OCI-LY1 (cell line): ENCODE data around the gene RBM38.
A peak's percentile ranks its signal among the peaks of the same experiment; 100 is the strongest.

Source experiments
- H2AFZ ChIP-seq: fragments of 200-600 bp; sonication (generic), shearing (Covaris generic); 2 replicates; pipeline ENCODE4 v1.6.0; 2014; ENCODE audit warnings: antibody characterized with exemption, mild to moderate bottlenecking, low read length
- H3F3A ChIP-seq: fragments of 200-600 bp; sonication (generic), shearing (Covaris generic); 2 replicates; pipeline ENCODE4 v1.6.0; 2014; ENCODE audit warnings: mild to moderate bottlenecking, antibody characterized with exemption, low read length, moderate library complexity; ENCODE audit not compliant: insufficient read depth
- H3K27ac ChIP-seq: fragments of 200-600 bp; sonication (generic); 2 replicates; pipeline ENCODE4 v1.5.1; 2014; ENCODE audit warnings: low read length, mixed run types, mild to moderate bottlenecking, low read depth; ENCODE audit not compliant: poor library complexity, severe bottlenecking
- H3K27me3 ChIP-seq: fragments of 200-600 bp; sonication (generic); 2 replicates; pipeline ENCODE4 v1.6.0; 2014; ENCODE audit warnings: antibody characterized with exemption, mild to moderate bottlenecking, low read length, moderate library complexity; ENCODE audit not compliant: insufficient read depth
- H3K36me3 ChIP-seq: fragments of 200-600 bp; sonication (generic); 2 replicates; pipeline ENCODE4 v1.6.1; 2014; ENCODE audit warnings: mild to moderate bottlenecking, antibody characterized with exemption, low read length, moderate library complexity, mixed read lengths; ENCODE audit not compliant: insufficient read depth
- H3K4me1 ChIP-seq: fragments of 200-600 bp; sonication (generic); 2 replicates; pipeline ENCODE4 v1.5.1; 2014; ENCODE audit warnings: mild to moderate bottlenecking, low read length, moderate library complexity; ENCODE audit not compliant: insufficient read depth, severe bottlenecking
- H3K4me2 ChIP-seq: fragments of 200-600 bp; sonication (generic), shearing (Covaris generic); 2 replicates; pipeline ENCODE4 v1.6.1; 2014; ENCODE audit warnings: low read length
- H3K4me3 ChIP-seq: fragments of 200-600 bp; sonication (generic); 2 replicates; pipeline ENCODE4 v1.5.1; 2014; ENCODE audit warnings: low read length, low read depth, mild to moderate bottlenecking, mixed read lengths; ENCODE audit not compliant: poor library complexity, severe bottlenecking
- H3K79me2 ChIP-seq: fragments of 200-600 bp; shearing (Covaris generic); 2 replicates; pipeline ENCODE4 v1.6.1; 2016; ENCODE audit warnings: mixed run types, low read length, mixed read lengths; ENCODE audit not compliant: insufficient read depth
- H3K9ac ChIP-seq: fragments of 200-600 bp; sonication (generic), shearing (Covaris generic); 2 replicates; pipeline ENCODE4 v1.6.1; 2014; ENCODE audit warnings: mild to moderate bottlenecking, low read length, mixed read lengths
- H3K9me2 ChIP-seq: fragments of 200-600 bp; sonication (generic), shearing (Covaris generic); 2 replicates; pipeline ENCODE4 v1.6.1; 2014; ENCODE audit warnings: low read depth, mild to moderate bottlenecking, low read length, mixed read lengths
- H3K9me3 ChIP-seq: fragments of 200-600 bp; shearing (Covaris generic); 2 replicates; pipeline ENCODE4 v1.6.1; 2014; ENCODE audit warnings: low read length, mixed read lengths
- H4K20me1 ChIP-seq: fragments of 200-600 bp; sonication (generic), shearing (Covaris generic); 2 replicates; pipeline ENCODE4 v1.6.0; 2016; ENCODE audit warnings: mild to moderate bottlenecking, low read length; ENCODE audit not compliant: insufficient read depth
- CTCF ChIP-seq: fragments of 200-600 bp; sonication (generic), shearing (Covaris generic); IDR thresholded peaks from 2 replicates; pipeline ENCODE4 v1.5.1; 2017; ENCODE audit warnings: mild to moderate bottlenecking, antibody characterized with exemption, low read length, moderate library complexity, mixed read lengths
- EZH2 ChIP-seq: fragments of 200-600 bp; sonication (generic), shearing (Covaris generic); IDR thresholded peaks from 2 replicates; pipeline ENCODE4 v1.8.0; 2017; ENCODE audit warnings: borderline replicate concordance, mixed run types, mild to moderate bottlenecking, antibody characterized with exemption, low read length, moderate library complexity, mixed read lengths

RBM38 gene

DNA sequence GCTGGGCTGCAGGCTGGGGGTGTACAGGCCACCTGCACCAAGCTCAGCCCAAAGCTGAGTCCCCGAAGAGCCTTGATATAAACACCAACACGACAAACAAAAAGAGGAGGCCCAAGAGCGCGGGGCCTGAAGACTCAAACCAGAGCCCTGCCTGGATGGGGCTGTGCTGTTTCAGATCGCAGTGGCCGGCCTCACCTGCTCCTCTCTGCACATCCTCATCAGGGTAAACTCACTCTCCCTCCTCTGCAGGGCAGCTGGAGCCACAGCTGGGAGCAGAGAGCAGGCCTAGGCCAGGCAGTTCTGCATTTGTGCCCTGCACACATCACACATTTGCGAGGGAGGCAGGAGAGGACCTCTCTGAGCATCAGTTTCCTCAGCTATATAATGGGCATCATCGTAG, 3.7 kb upstream of the RBM38 start:
- Histone ChIP-seq H3K9me3 (no peaks in the 10 kb centered on the region), H3K36me3 (peaks cover 6% of the 10 kb centered on the region), H3K4me2 (no peak overlapping the region), H4K20me1 (no peaks in the 10 kb centered on the region), H3K79me2 (peaks cover 6% of the 10 kb centered on the region), H3K27ac (peak overlapping the region; percentile 99), H3K9ac (no peak overlapping the region; the same call in 1 of the 2 replicates), H3K27me3 (no peaks in the 10 kb centered on the region), H3K4me3 (no peak overlapping the region), H3K9me2 (no peaks in the 10 kb centered on the region), H3F3A (peaks cover 9% of the 10 kb centered on the region; the same call in 1 of the 2 replicates), H3K4me1 (peaks cover 66% of the 10 kb centered on the region), H2AFZ (no peak overlapping the region)
- TF ChIP-seq CTCF: no peak
- TF ChIP-seq EZH2: no peak

- Histone ChIP-seq H3K9ac (no peak overlapping the region; the same call in 1 of the 2 replicates), H3K27ac (peak overlapping the region; percentile 99), H4K20me1 (no peaks in the 10 kb centered on the region), H3K79me2 (peaks cover 11% of the 10 kb centered on the region), H3F3A (peaks cover 9% of the 10 kb centered on the region; the same call in 1 of the 2 replicates), H3K4me1 (peaks cover 63% of the 10 kb centered on the region), H3K9me3 (no peaks in the 10 kb centered on the region), H3K27me3 (no peaks in the 10 kb centered on the region), H3K36me3 (peaks cover 11% of the 10 kb centered on the region), H3K4me3 (no peak overlapping the region), H2AFZ (no peak overlapping the region), H3K9me2 (no peaks in the 10 kb centered on the region), H3K4me2 (no peak overlapping the region)
- no peak for TF ChIP-seq EZH2
These were observed 3.2 kb upstream of the RBM38 start for GRCh38 chr20:57387945-57388371.

DNA sequence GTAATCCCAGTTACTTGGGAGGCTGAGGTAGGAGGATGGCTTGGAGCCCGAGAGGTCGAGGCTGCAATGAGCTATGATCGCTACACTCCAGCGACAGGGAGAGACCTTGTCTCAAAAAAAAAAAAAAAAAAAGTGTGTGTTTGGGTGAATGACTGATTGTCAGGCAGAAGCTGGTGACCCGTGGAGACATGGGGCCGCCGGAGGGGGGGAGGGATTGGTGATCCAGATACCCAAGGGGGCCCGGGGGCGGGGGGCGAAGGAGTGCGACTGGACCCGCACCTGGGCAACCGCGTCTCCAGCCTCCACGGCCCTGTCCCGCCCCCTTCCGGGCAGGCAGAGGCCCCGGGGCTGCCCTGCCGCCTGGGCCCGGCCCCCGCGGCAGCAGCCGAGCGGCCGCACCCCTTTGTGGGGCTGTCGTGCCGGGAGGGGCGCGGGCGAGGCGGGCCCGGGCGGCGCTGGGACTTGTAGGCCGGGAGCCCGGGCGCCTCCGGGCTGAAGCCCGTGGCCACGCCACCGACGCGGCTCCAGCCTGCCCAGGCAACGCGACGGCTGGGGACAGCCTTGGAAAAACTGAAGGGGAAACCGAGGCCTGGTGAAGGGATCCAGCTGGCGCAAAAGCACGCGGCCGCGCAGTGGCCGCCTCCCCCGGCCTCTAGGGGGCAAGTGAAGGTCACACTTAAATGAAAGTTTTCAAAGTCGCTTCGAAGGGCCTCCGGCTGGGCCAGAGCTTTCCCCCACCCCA, 2.1 kb upstream of the RBM38 start:
- TF ChIP-seq CTCF (peak; percentile 59), EZH2 (no peak)
- H3K79me2 ChIP-seq: peaks cover 23% of the 10 kb centered on the region
- H3K9me3 ChIP-seq: no peaks in the 10 kb centered on the region
- no peaks in the 10 kb centered on the region for H4K20me1 ChIP-seq
- peak overlapping the region; percentile 84 for H3K9ac ChIP-seq
- H3K27me3 ChIP-seq: no peaks in the 10 kb centered on the region
- H3K27ac ChIP-seq: peak overlapping the region; percentile 99
- peaks cover 22% of the 10 kb centered on the region for H3K36me3 ChIP-seq
- H2AFZ ChIP-seq: no peak overlapping the region
- H3K4me2 ChIP-seq: peak overlapping the region; percentile 80
- no peaks in the 10 kb centered on the region for H3K9me2 ChIP-seq
- peak overlapping the region; percentile 55 for H3K4me3 ChIP-seq
- H3K4me1 ChIP-seq: peaks cover 63% of the 10 kb centered on the region
- H3F3A ChIP-seq: peaks cover 5% of the 10 kb centered on the region; the same call in 1 of the 2 replicates
